H1 (cell line): Measurements from ENCODE around the gene NFASC. TPM values are rescaled to one million over a fixed set of nuclear protein-coding genes. Genes with fewer than 3 reads are reported as not detected.

ENCODE experiments used
- CTCF ChIA-PET: fragments of 300-600 bp; sonication (Branson Sonifier 250); formaldehyde crosslinking; loops from one replicate; lab custom pipeline; 2021; ENCODE audit not compliant: partially characterized antibody; lab: Charles Lee
- POLR2A ChIA-PET: fragments of 300-600 bp; sonication (Branson Sonifier 250); formaldehyde crosslinking; loops from one replicate; lab custom pipeline; 2021; ENCODE audit warnings: inconsistent platforms; ENCODE audit not compliant: partially characterized antibody; lab: Charles Lee
- DNase-seq, 2 experiments: peaks; one replicate each; pipeline versions ENCODE4 v3.0.0 to v3.0.0-alpha.2; 2010 to 2022; ENCODE audit warnings: low spot score in 2 of 2, low read depth in 1 of 2, mixed read lengths in 1 of 2
- FAIRE-seq: peaks from 2 replicates; lab custom pipeline; 2011; peaks lifted over from hg19 to GRCh38; lab: Jason Lieb, UNC
- H2AFZ ChIP-seq: 2 replicates; pipeline ENCODE4 v1.8.1; 2012; ENCODE audit warnings: low read length, inconsistent platforms
- H2AK5ac ChIP-seq: 2 replicates; pipeline ENCODE4 v1.6.1; 2013; ENCODE audit warnings: low read depth, low read length
- H2BK120ac ChIP-seq: replicated peaks from 2 replicates; pipeline ENCODE3; 2013; ENCODE audit warnings: low read depth, low read length, inconsistent platforms
- H2BK12ac ChIP-seq: 2 replicates; pipeline ENCODE4 v1.6.1; 2013; ENCODE audit warnings: low read depth, low read length
- H2BK15ac ChIP-seq: 2 replicates; pipeline ENCODE4 v1.6.1; 2013; ENCODE audit warnings: low read length
- H2BK20ac ChIP-seq: 2 replicates; pipeline ENCODE4 v1.6.1; 2013; ENCODE audit warnings: low read length
- H2BK5ac ChIP-seq: 2 replicates; pipeline ENCODE4 v1.6.1; 2013; ENCODE audit warnings: low read depth, low read length
- H3K14ac ChIP-seq: 2 replicates; pipeline ENCODE4 v1.6.1; 2013; ENCODE audit warnings: inconsistent platforms; ENCODE audit not compliant: insufficient read length
- H3K18ac ChIP-seq: 2 replicates; pipeline ENCODE4 v1.6.1; 2013; ENCODE audit warnings: low read length; ENCODE audit errors: extremely low read depth
- H3K23ac ChIP-seq: 2 replicates; pipeline ENCODE4 v1.6.1; 2013; ENCODE audit warnings: inconsistent platforms; ENCODE audit not compliant: insufficient read length
- H3K23me2 ChIP-seq: 2 replicates; pipeline ENCODE4 v1.6.1; 2013; ENCODE audit warnings: low read depth, low read length
- H3K27ac ChIP-seq: 2 replicates; pipeline ENCODE4 v1.6.1; 2011; ENCODE audit warnings: low read depth, low read length, inconsistent platforms
- H3K27me3 ChIP-seq, 4 experiments: replicated peaks in 1 of 4; 1 replicate in 1 of 4; 2 replicates in 3 of 4; pipeline versions ENCODE4 v1.6.1 to v1.8.1; 2011 to 2013; ENCODE audit warnings: low read length in 3 of 4, mild to moderate bottlenecking in 3 of 4, inconsistent platforms in 2 of 4, mixed read lengths in 2 of 4, moderate library complexity in 1 of 4; ENCODE audit not compliant: control insufficient read depth in 3 of 4, insufficient read depth in 3 of 4; ENCODE audit errors: extremely low read depth in 1 of 4
- H3K36me3 ChIP-seq, 4 experiments: 2 replicates each; pipeline versions ENCODE4 v1.6.1 to v1.8.1; 2011 to 2013; ENCODE audit warnings: mild to moderate bottlenecking in 4 of 4, low read length in 3 of 4, moderate library complexity in 2 of 4, control low read depth in 1 of 4, inconsistent platforms in 1 of 4; ENCODE audit not compliant: insufficient read depth in 4 of 4, control insufficient read depth in 2 of 4
- H3K4ac ChIP-seq: replicated peaks from 2 replicates; pipeline ENCODE3; 2013; ENCODE audit warnings: low read length, low read depth, mixed read lengths, inconsistent platforms; ENCODE audit not compliant: insufficient read length
- H3K4me1 ChIP-seq, 4 experiments: replicated peaks in 1 of 4; 1 replicate in 1 of 4; 2 replicates in 3 of 4; pipeline versions ENCODE4 v1.6.1 to v1.8.1; 2011 to 2013; ENCODE audit warnings: low read length in 3 of 4, inconsistent platforms in 2 of 4, mixed read lengths in 1 of 4; ENCODE audit not compliant: insufficient read depth in 4 of 4, control insufficient read depth in 3 of 4
- H3K4me2 ChIP-seq, 2 experiments: 2 replicates each; pipeline versions ENCODE4 v1.6.1 to v1.8.1; 2011 to 2013; ENCODE audit warnings: low read depth in 2 of 2, low read length in 2 of 2, control low read depth in 1 of 2, inconsistent platforms in 1 of 2, mild to moderate bottlenecking in 1 of 2; ENCODE audit not compliant: insufficient read depth in 1 of 2
- H3K4me3 ChIP-seq, 4 experiments: fragments of 200-600, 300-600 bp in 1 of 4; sonication (generic), shearing (Covaris generic), sonication (Bioruptor Twin) in 1 of 4; 2 replicates each; pipeline versions ENCODE4 v1.5.1 to v1.8.1; 2011 to 2016; ENCODE audit warnings: low read length in 4 of 4, low read depth in 3 of 4, control low read depth in 2 of 4, inconsistent platforms in 2 of 4, mild to moderate bottlenecking in 2 of 4, mixed read lengths in 1 of 4, moderate library complexity in 1 of 4; ENCODE audit not compliant: insufficient read depth in 2 of 4; ENCODE audit errors: extremely low read depth in 1 of 4
- H3K56ac ChIP-seq: replicated peaks from 2 replicates; pipeline ENCODE3; 2013; ENCODE audit warnings: low read depth, mild to moderate bottlenecking, mixed read lengths, low read length, inconsistent platforms; ENCODE audit not compliant: insufficient read length
- H3K79me1 ChIP-seq: 2 replicates; pipeline ENCODE4 v1.6.1; 2013; ENCODE audit warnings: low read depth, low read length, control low read depth
- H3K79me2 ChIP-seq, 2 experiments: 2 replicates each; pipeline versions ENCODE4 v1.6.1 to v1.8.1; 2012 to 2013; ENCODE audit warnings: low read length in 2 of 2, mild to moderate bottlenecking in 2 of 2, inconsistent platforms in 1 of 2; ENCODE audit not compliant: insufficient read depth in 2 of 2, control insufficient read depth in 1 of 2
- H3K9ac ChIP-seq, 4 experiments: replicated peaks in 1 of 4; 1 replicate in 1 of 4; 2 replicates in 3 of 4; pipeline versions ENCODE4 v1.6.1 to v1.8.1; 2011 to 2013; ENCODE audit warnings: low read depth in 3 of 4, low read length in 3 of 4, control low read depth in 2 of 4, mild to moderate bottlenecking in 2 of 4, moderate library complexity in 2 of 4, inconsistent platforms in 1 of 4; ENCODE audit errors: extremely low read depth in 1 of 4
- H3K9me3 ChIP-seq, 2 experiments: 2 replicates each; pipeline versions ENCODE4 v1.6.1 to v1.8.1; 2012 to 2013; ENCODE audit warnings: mild to moderate bottlenecking in 2 of 2, moderate library complexity in 2 of 2, control low read depth in 1 of 2, inconsistent platforms in 1 of 2, low read depth in 1 of 2, low read length in 1 of 2, mixed read lengths in 1 of 2; ENCODE audit not compliant: insufficient read depth in 2 of 2
- H4K20me1 ChIP-seq, 2 experiments: replicated peaks in 1 of 2; 2 replicates each; pipeline versions ENCODE3 to v1.8.1; 2011 to 2013; ENCODE audit warnings: inconsistent platforms in 2 of 2, low read length in 2 of 2, mild to moderate bottlenecking in 1 of 2; ENCODE audit not compliant: insufficient read depth in 2 of 2, control insufficient read depth in 1 of 2
- H4K5ac ChIP-seq: 2 replicates; pipeline ENCODE4 v1.6.1; 2013; ENCODE audit warnings: low read length, low read depth, mixed read lengths, inconsistent platforms; ENCODE audit not compliant: insufficient read length
- H4K8ac ChIP-seq: 2 replicates; pipeline ENCODE4 v1.8.0; 2013; ENCODE audit warnings: mild to moderate bottlenecking, moderate library complexity, low read length, inconsistent platforms; ENCODE audit not compliant: insufficient read depth; ENCODE audit errors: extremely low read depth
- H4K91ac ChIP-seq: replicated peaks from 2 replicates; pipeline ENCODE3; 2013; ENCODE audit warnings: low read length, mixed read lengths, inconsistent platforms; ENCODE audit not compliant: insufficient read length
- ASH2L ChIP-seq: fragments of 200-600, 300-600 bp; sonication (generic); IDR thresholded peaks from one replicate; pipeline ENCODE4 v1.7.1; 2017; ENCODE audit warnings: low read length
- E2F6 ChIP-seq: IDR thresholded peaks from 2 replicates; pipeline ENCODE4 v1.6.1; 2012; ENCODE audit warnings: inconsistent platforms
- EP300 ChIP-seq, 2 experiments: IDR thresholded peaks; 1 replicate in 1 of 2; 2 replicates in 1 of 2; pipeline ENCODE4 v1.6.1; 2011 to 2012; ENCODE audit warnings: low read depth in 2 of 2, low read length in 2 of 2, mild to moderate bottlenecking in 2 of 2, borderline replicate concordance in 1 of 2, inconsistent platforms in 1 of 2, moderate library complexity in 1 of 2
- GABPA ChIP-seq: IDR thresholded peaks from 2 replicates; pipeline ENCODE4 v1.6.1; 2011; ENCODE audit warnings: mild to moderate bottlenecking, low read length, moderate library complexity, borderline replicate concordance; ENCODE audit not compliant: insufficient read depth
- HDAC2 ChIP-seq, 2 experiments: fragments of 300-600 bp in 1 of 2; sonication (generic) in 1 of 2; IDR thresholded peaks; 2 replicates each; pipeline ENCODE4 v1.6.1; 2011 to 2012; ENCODE audit warnings: low read depth in 2 of 2, low read length in 2 of 2, mild to moderate bottlenecking in 2 of 2, moderate library complexity in 2 of 2, borderline replicate concordance in 1 of 2, inconsistent platforms in 1 of 2
- KDM1A ChIP-seq: fragments of 200-600, 300-600 bp; sonication (generic); IDR thresholded peaks from 2 replicates; pipeline ENCODE4 v1.7.1; 2016; ENCODE audit warnings: mild to moderate bottlenecking, low read length, borderline replicate concordance
- KDM4A ChIP-seq: IDR thresholded peaks from one replicate; pipeline ENCODE4 v1.7.1; 2012; ENCODE audit warnings: low read depth, mild to moderate bottlenecking, moderate library complexity, low read length, inconsistent platforms; ENCODE audit not compliant: severe bottlenecking
- POLR2A ChIP-seq, 2 experiments: IDR thresholded peaks; 1 replicate in 1 of 2; 2 replicates in 1 of 2; pipeline ENCODE4 v1.6.1; 2011; ENCODE audit warnings: low read depth in 2 of 2, low read length in 2 of 2, mild to moderate bottlenecking in 2 of 2; ENCODE audit errors: control extremely low read depth in 1 of 2
- RBBP5 ChIP-seq: IDR thresholded peaks from 2 replicates; pipeline ENCODE4 v1.7.1; 2012; ENCODE audit warnings: low read depth, mild to moderate bottlenecking, inconsistent platforms, low read length, moderate library complexity, borderline replicate concordance
- SRF ChIP-seq: IDR thresholded peaks from 2 replicates; pipeline ENCODE4 v1.6.1; 2011; ENCODE audit warnings: mild to moderate bottlenecking, low read depth, low read length, moderate library complexity
- SUZ12 ChIP-seq: fragments of 200-600 bp; sonication (generic); IDR thresholded peaks from 2 replicates; pipeline ENCODE4 v1.6.1; 2012; ENCODE audit warnings: mild to moderate bottlenecking, inconsistent platforms, low read length, moderate library complexity, mixed read lengths
- TCF12 ChIP-seq: IDR thresholded peaks from 2 replicates; pipeline ENCODE4 v1.6.1; 2011; ENCODE audit warnings: low read depth, mild to moderate bottlenecking, low read length
- TEAD4 ChIP-seq: IDR thresholded peaks from 2 replicates; pipeline ENCODE4 v1.6.1; 2012; ENCODE audit warnings: low read depth, low read length, inconsistent platforms, mixed read lengths
- YY1 ChIP-seq: IDR thresholded peaks from 2 replicates; pipeline ENCODE4 v1.6.1; 2011; ENCODE audit warnings: low read depth, mild to moderate bottlenecking, low read length
- WGBS, 2 experiments: shearing (Covaris generic) in 1 of 2; methylation state at CpG; one replicate each; pipeline versions ENCODE4 v1.1.6 to v1.1.7; 2013 to 2015; ENCODE audit warnings: low lambda C conversion rate in 2 of 2, mixed read lengths in 2 of 2, inconsistent platforms in 1 of 2, low coverage in 1 of 2, missing lambda C conversion rate in 1 of 2; ENCODE audit not compliant: insufficient replicate concordance in 2 of 2, insufficient coverage in 1 of 2, insufficient read length in 1 of 2; ENCODE audit errors: extremely low coverage in 1 of 2, missing lambda C conversion rate in 1 of 2; 5-methylcytosine and 5-hydroxymethylcytosine counted together
- polyA plus RNA-seq, 7 experiments: library from polyadenylated mRNA; depleted of rRNA in 3 of 7; stranded (reverse) in 5 of 7; unstranded in 2 of 7; fragments of >200 nt in 5 of 7; fragments of 200-250 nt in 2 of 7; gene quantifications; 1 replicate in 5 of 7; 2 replicates in 1 of 7; 4 replicates in 1 of 7; pipeline versions ENCODE4 v1.2.1 to v1.2.3, GENCODE V29; 2011 to 2013; ENCODE audit warnings: missing spikeins in 2 of 7, mixed read lengths in 2 of 7
- total RNA-seq: library from RNA; stranded (reverse); fragmentation: NEBNext Ultra II Directional; extraction: Animal tissue kit (Norgen Biotek cat#: 25700); gene quantifications from 2 replicates; pipeline ENCODE4 v1.2.1, GENCODE V29; 2021

NFASC gene
- total and polyA plus RNA-seq, 2 of the 8 experiments (the other 6 are each of a cell fraction or from before 2014, with no cell fraction given) = 5.0 to 15.2 TPM

GRCh38 chr1:205054013-205054412 lies 183.4 kb downstream of the NFASC start:
- no peaks in the 10 kb centered on the region for H3K27me3 ChIP-seq
- H2AK5ac ChIP-seq = no peak overlapping the region
- H3K27ac ChIP-seq = no peak overlapping the region
- DNase-seq (no peak), FAIRE-seq (no peak)
- H3K4me1 ChIP-seq = no peaks in the 10 kb centered on the region; a peak in 1 of 7 replicates
- no peak overlapping the region for H2BK120ac ChIP-seq
- no peak overlapping the region for H4K5ac ChIP-seq
- H3K56ac ChIP-seq = no peak overlapping the region
- H3K18ac ChIP-seq = no peak overlapping the region
- CTCF ChIA-PET = interaction anchor here (1.0 to 38.9 kb wide), 8 partner anchors 8 to 112 kb away, joined by 4 to 1336 read pairs (median 15); partner anchors contain the start of gene CNTN2
- no peak overlapping the region for H2BK20ac ChIP-seq
- 83% methylated on average over 7 of the region's 7 CpGs; no CpG with 5 or more reads in 1 of the 2 experiments for WGBS, 2 experiments
- no peak overlapping the region for H4K91ac ChIP-seq
- POLR2A ChIA-PET = no interaction called here
- H3K79me1 ChIP-seq = no peaks in the 10 kb centered on the region
- no peak overlapping the region for H3K4ac ChIP-seq
- no peak overlapping the region for H3K23ac ChIP-seq
- H2BK12ac ChIP-seq = no peak overlapping the region
- no peaks in the 10 kb centered on the region for H3K23me2 ChIP-seq
- no peak overlapping the region for H3K4me2 ChIP-seq
- no peak overlapping the region for H3K4me3 ChIP-seq
- H3K14ac ChIP-seq = no peak overlapping the region
- no peaks in the 10 kb centered on the region for H3K9me3 ChIP-seq
- H3K9ac ChIP-seq = no peak overlapping the region
- no peaks in the 10 kb centered on the region for H3K36me3 ChIP-seq
- H4K20me1 ChIP-seq = peaks cover 2% of the 10 kb centered on the region in 2 experiments
- no peak overlapping the region for H2BK5ac ChIP-seq
- no peak overlapping the region for H4K8ac ChIP-seq
- H2AFZ ChIP-seq = no peak overlapping the region
- H2BK15ac ChIP-seq = no peak overlapping the region
- H3K79me2 ChIP-seq = no peaks in the 10 kb centered on the region
- no peak for TF ChIP-seq TEAD4
- no peak for TF ChIP-seq KDM4A
- TF ChIP-seq GABPA = no peak
- TF ChIP-seq KDM1A = no peak
- TF ChIP-seq E2F6 = no peak
- TF ChIP-seq RBBP5 = no peak
- no peak for TF ChIP-seq YY1
- TF ChIP-seq SRF = no peak
- TF ChIP-seq EP300 (IDR thresholded peaks at IDR 0.05; ENCODE audit: borderline replicate concordance in 1 of 2, low read depth in 2 of 2, low read length in 2 of 2) = no peak
- no peak for TF ChIP-seq POLR2A (IDR thresholded peaks at IDR 0.05; ENCODE audit: control extremely low read depth in 1 of 2, low read depth in 2 of 2, low read length in 2 of 2)
- no peak for TF ChIP-seq TCF12
- TF ChIP-seq HDAC2 (IDR thresholded peaks at IDR 0.05; ENCODE audit: borderline replicate concordance in 1 of 2, low read depth in 2 of 2, low read length in 2 of 2) = no peak
- TF ChIP-seq SUZ12 = no peak
- TF ChIP-seq ASH2L = no peak
